Cardiac muscle cell (in vitro differentiated cells and primary cell): Measurements from ENCODE around the gene DUSP9. TPM values are rescaled to one million over a fixed set of nuclear protein-coding genes. Genes with fewer than 3 reads are reported as not detected.
"Not testable (repeated sequence)": the region's sequence is repeated elsewhere in the genome, so short reads cannot be mapped to it uniquely, and the experiment has no call there.

Source experiments
- DNase-seq, 2 donors: peaks; one replicate each; pipeline versions ENCODE4 v3.0.0 to v3.0.0-alpha.2; 2010 to 2017; ENCODE audit warnings: low read depth in 1 of 2, low spot score in 1 of 2
- H3K27ac ChIP-seq: fragments of 200-600 bp; sonication (generic); 2 replicates; pipeline ENCODE4 v1.5.1; 2016
- H3K27me3 ChIP-seq: fragments of 200-600 bp; sonication (generic); 2 replicates; pipeline ENCODE4 v1.6.0; 2016; ENCODE audit warnings: control low read depth
- H3K36me3 ChIP-seq: fragments of 200-600 bp; sonication (generic); 2 replicates; pipeline ENCODE4 v1.5.1; 2016; ENCODE audit warnings: control low read depth
- H3K4me1 ChIP-seq: fragments of 200-600 bp; sonication (generic); 2 replicates; pipeline ENCODE4 v1.8.1; 2017; ENCODE audit warnings: low read depth, mild to moderate bottlenecking, mixed run types
- H3K4me3 ChIP-seq: fragments of 200-600 bp; sonication (generic); 2 replicates; pipeline ENCODE4 v1.5.1; 2016; ENCODE audit warnings: mild to moderate bottlenecking
- H3K9me3 ChIP-seq: fragments of 200-600 bp; sonication (generic); 2 replicates; pipeline ENCODE4 v1.5.1; 2017; ENCODE audit warnings: low read depth, mild to moderate bottlenecking, control low read depth
- polyA plus RNA-seq: library from polyadenylated mRNA; unstranded; fragments of >200 nt; fragmentation: Nextera tagmentation; extraction: Ambion mirVana; gene quantifications from 2 replicates; pipeline ENCODE4 v1.2.1, GENCODE V29; 2016
- total RNA-seq: library from RNA; depleted of rRNA; stranded (reverse); fragments of >200 nt; gene quantifications from 2 replicates; pipeline ENCODE4 v1.2.3, GENCODE V29; 2016
- TF ChIP-seq, protein P1 (sequence below): IDR thresholded peaks from 2 replicates; pipeline ENCODE4 v1.5.1; 2012; ENCODE audit warnings: low read depth, mild to moderate bottlenecking, low read length

DUSP9 gene
- total and polyA plus RNA-seq, 2 experiments from 2014 or later: 6.8 to 8.7 TPM

GRCh38 chrX:153697924-153698865 lies 51.2 kb downstream of the DUSP9 start:
- no peak for DNase-seq
- H3K27ac ChIP-seq: no peak overlapping the region

DNA sequence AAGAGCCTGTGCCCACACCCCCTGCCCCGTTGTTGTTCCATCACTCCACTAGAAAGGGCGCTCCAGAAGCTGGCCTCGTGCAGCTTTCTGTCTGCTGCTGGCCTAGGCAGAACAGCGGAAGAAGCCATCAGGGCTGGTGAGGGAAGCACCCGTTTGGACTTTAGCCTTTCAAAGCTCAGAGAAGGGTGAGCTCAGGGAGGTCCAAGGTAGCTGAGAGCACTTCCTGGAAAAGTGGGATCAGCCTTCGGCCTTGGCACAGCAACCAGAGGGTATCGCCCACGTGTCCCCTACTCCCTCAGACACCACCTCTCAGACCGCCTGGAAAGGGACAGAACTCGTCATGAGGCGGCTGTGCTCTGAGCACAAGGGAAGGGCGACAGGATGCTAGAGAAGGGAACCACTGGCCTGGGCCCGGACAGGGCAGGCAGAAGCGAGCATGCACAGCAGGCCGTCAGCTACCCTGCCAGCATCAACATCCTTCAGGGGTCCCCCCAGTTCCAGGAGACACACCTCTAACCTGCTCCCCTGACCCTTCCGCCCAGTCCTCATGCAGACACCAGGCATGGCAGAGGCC lies 52.3 kb downstream of the DUSP9 start:
- H3K36me3 ChIP-seq, DNase-seq, H3K27ac ChIP-seq, H3K4me3 ChIP-seq, H3K4me1 ChIP-seq, H3K27me3 ChIP-seq, H3K9me3 ChIP-seq: not testable (repeated sequence)

More at GRCh38 chrX:153697924-153698865, 51.2 kb downstream of the DUSP9 start:
- Histone ChIP-seq H3K27me3 (no peaks in the 10 kb centered on the region), H3K36me3 (peaks cover 4% of the 10 kb centered on the region), H3K4me3 (no peak overlapping the region), H3K4me1 (no peaks in the 10 kb centered on the region), H3K9me3 (no peaks in the 10 kb centered on the region)
- TF ChIP-seq, protein P1, sequence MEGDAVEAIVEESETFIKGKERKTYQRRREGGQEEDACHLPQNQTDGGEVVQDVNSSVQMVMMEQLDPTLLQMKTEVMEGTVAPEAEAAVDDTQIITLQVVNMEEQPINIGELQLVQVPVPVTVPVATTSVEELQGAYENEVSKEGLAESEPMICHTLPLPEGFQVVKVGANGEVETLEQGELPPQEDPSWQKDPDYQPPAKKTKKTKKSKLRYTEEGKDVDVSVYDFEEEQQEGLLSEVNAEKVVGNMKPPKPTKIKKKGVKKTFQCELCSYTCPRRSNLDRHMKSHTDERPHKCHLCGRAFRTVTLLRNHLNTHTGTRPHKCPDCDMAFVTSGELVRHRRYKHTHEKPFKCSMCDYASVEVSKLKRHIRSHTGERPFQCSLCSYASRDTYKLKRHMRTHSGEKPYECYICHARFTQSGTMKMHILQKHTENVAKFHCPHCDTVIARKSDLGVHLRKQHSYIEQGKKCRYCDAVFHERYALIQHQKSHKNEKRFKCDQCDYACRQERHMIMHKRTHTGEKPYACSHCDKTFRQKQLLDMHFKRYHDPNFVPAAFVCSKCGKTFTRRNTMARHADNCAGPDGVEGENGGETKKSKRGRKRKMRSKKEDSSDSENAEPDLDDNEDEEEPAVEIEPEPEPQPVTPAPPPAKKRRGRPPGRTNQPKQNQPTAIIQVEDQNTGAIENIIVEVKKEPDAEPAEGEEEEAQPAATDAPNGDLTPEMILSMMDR: no peak

GRCh38 chrX:153699784-153700371 lies 52.9 kb downstream of the DUSP9 start:
- H3K27me3 ChIP-seq, H3K27ac ChIP-seq, H3K9me3 ChIP-seq, H3K4me1 ChIP-seq, H3K4me3 ChIP-seq, DNase-seq, H3K36me3 ChIP-seq: not testable (repeated sequence)

GRCh38 chrX:153700376-153700945 lies 53.5 kb downstream of the DUSP9 start:
- no peak overlapping the region for H3K4me3 ChIP-seq
- no peak overlapping the region for H3K27ac ChIP-seq
- H3K27me3 ChIP-seq: no peaks in the 10 kb centered on the region
- DNase-seq: no peak
- peaks cover 4% of the 10 kb centered on the region for H3K4me1 ChIP-seq
- TF ChIP-seq, protein P1: no peak
- no peaks in the 10 kb centered on the region for H3K9me3 ChIP-seq
- peaks cover 4% of the 10 kb centered on the region for H3K36me3 ChIP-seq

Other genes with a start within 250 kb of the DUSP9 start
- gene PNMA6E, start 245.9 kb upstream of the DUSP9 start, total RNA-seq: 0.06 TPM in 1 of 2 replicates, not detected in the other
- gene PNMA6E, start 245.9 kb upstream of the DUSP9 start, polyA plus RNA-seq: not detected in 2 replicates
- gene ZFP92, start 235.7 kb upstream of the DUSP9 start, total RNA-seq: 0.09 TPM in 1 of 2 replicates, not detected in the other
- gene ZFP92, start 235.7 kb upstream of the DUSP9 start, polyA plus RNA-seq: not detected in 2 replicates
- gene TREX2, start 201.1 kb upstream of the DUSP9 start, total RNA-seq: 0.36 TPM in 1 of 2 replicates, not detected in the other
- not detected in 2 replicates for gene TREX2, start 201.1 kb upstream of the DUSP9 start, polyA plus RNA-seq
- gene HAUS7, start 176.6 kb upstream of the DUSP9 start, total RNA-seq: 19.1 and 19.8 TPM in 2 replicates
- 12.9 and 22.6 TPM in 2 replicates for gene HAUS7, start 176.6 kb upstream of the DUSP9 start, polyA plus RNA-seq
- gene BGN, start 152.2 kb upstream of the DUSP9 start, total RNA-seq: 0.54 and 1.9 TPM in 2 replicates
- gene BGN, start 152.2 kb upstream of the DUSP9 start, polyA plus RNA-seq: 1.0 and 2.2 TPM in 2 replicates
- gene ATP2B3, start 129.6 kb upstream of the DUSP9 start, total RNA-seq: 0.14 and 0.21 TPM in 2 replicates
- 0.06 and 0.42 TPM in 2 replicates for gene ATP2B3, start 129.6 kb upstream of the DUSP9 start, polyA plus RNA-seq
- gene CCNQ, start 48.1 kb upstream of the DUSP9 start, total RNA-seq: 28.5 and 33.8 TPM in 2 replicates
- gene CCNQ, start 48.1 kb upstream of the DUSP9 start, polyA plus RNA-seq: 36.8 and 37.0 TPM in 2 replicates
- 19.4 and 23.5 TPM in 2 replicates for gene PNCK, start 26.6 kb downstream of the DUSP9 start, total RNA-seq
- 14.5 and 25.5 TPM in 2 replicates for gene PNCK, start 26.6 kb downstream of the DUSP9 start, polyA plus RNA-seq
- 23.7 and 29.0 TPM in 2 replicates for gene SLC6A8, start 40.7 kb downstream of the DUSP9 start, total RNA-seq
- 35.8 and 37.3 TPM in 2 replicates for gene SLC6A8, start 40.7 kb downstream of the DUSP9 start, polyA plus RNA-seq
- 74.7 and 94.0 TPM in 2 replicates for gene BCAP31, start 77.2 kb downstream of the DUSP9 start, total RNA-seq
- gene BCAP31, start 77.2 kb downstream of the DUSP9 start, polyA plus RNA-seq: 189 and 269 TPM in 2 replicates
- gene ABCD1, start 77.7 kb downstream of the DUSP9 start, total RNA-seq: 23.8 and 28.7 TPM in 2 replicates
- 14.6 and 15.3 TPM in 2 replicates for gene ABCD1, start 77.7 kb downstream of the DUSP9 start, polyA plus RNA-seq
- gene PLXNB3, start 117.0 kb downstream of the DUSP9 start, total RNA-seq: 0.48 and 0.85 TPM in 2 replicates
- gene PLXNB3, start 117.0 kb downstream of the DUSP9 start, polyA plus RNA-seq: 0.34 and 1.4 TPM in 2 replicates
- not detected in 2 replicates for gene SRPK3, start 133.8 kb downstream of the DUSP9 start, total RNA-seq
- gene SRPK3, start 133.8 kb downstream of the DUSP9 start, polyA plus RNA-seq: 0.57 and 0.71 TPM in 2 replicates
- 107 and 110 TPM in 2 replicates for gene IDH3G, start 147.2 kb downstream of the DUSP9 start, total RNA-seq
- 99.8 and 146 TPM in 2 replicates for gene IDH3G, start 147.2 kb downstream of the DUSP9 start, polyA plus RNA-seq
- 124 and 242 TPM in 2 replicates for gene SSR4, start 147.5 kb downstream of the DUSP9 start, total RNA-seq
- 275 and 374 TPM in 2 replicates for gene SSR4, start 147.5 kb downstream of the DUSP9 start, polyA plus RNA-seq
- gene PDZD4, start 183.3 kb downstream of the DUSP9 start, total RNA-seq: 5.4 and 5.8 TPM in 2 replicates
- gene PDZD4, start 183.3 kb downstream of the DUSP9 start, polyA plus RNA-seq: 0.50 and 1.7 TPM in 2 replicates
- 0.86 and 1.1 TPM in 2 replicates for gene L1CAM, start 239.0 kb downstream of the DUSP9 start, total RNA-seq
- 1.4 and 1.5 TPM in 2 replicates for gene L1CAM, start 239.0 kb downstream of the DUSP9 start, polyA plus RNA-seq